Psoas muscle (tissue), 8 donors: Measurements from ENCODE around the gene ANKH. TPM values are rescaled to one million over a fixed set of nuclear protein-coding genes. Genes with fewer than 3 reads are reported as not detected.

Experiments
- ATAC-seq, 4 donors: fragments of 200-7000 bp; cut with Tn5 transposase; one replicate each; pipeline ENCODE4 v1.9.1; 2020; ENCODE audit warnings: moderate library complexity in 3 of 4, mild to moderate bottlenecking in 2 of 4
- DNase-seq, 2 donors: peaks; one replicate each; pipeline ENCODE4 v3.0.0-alpha.2; 2020
- H3K27ac ChIP-seq: fragments of 200-600 bp; one replicate; pipeline ENCODE4 v1.8.0; 2022
- H3K27me3 ChIP-seq, 3 donors: fragments of 200-600 bp in 1 of 3; one replicate each; pipeline versions ENCODE4 v1.6.1 to v1.8.0; 2013 to 2022; ENCODE audit warnings: low read length in 2 of 3, mild to moderate bottlenecking in 2 of 3, moderate library complexity in 1 of 3; ENCODE audit not compliant: insufficient read depth in 3 of 3
- H3K36me3 ChIP-seq, 2 donors: fragments of 200-600 bp in 1 of 2; one replicate each; pipeline versions ENCODE4 v1.6.1 to v1.8.0; 2013 to 2022; ENCODE audit warnings: low read depth in 1 of 2, mild to moderate bottlenecking in 1 of 2, moderate library complexity in 1 of 2; ENCODE audit not compliant: insufficient read depth in 1 of 2
- H3K4me1 ChIP-seq: fragments of 200-600 bp; one replicate; pipeline ENCODE4 v1.8.0; 2022
- H3K4me3 ChIP-seq: fragments of 200-600 bp; one replicate; pipeline ENCODE4 v1.8.0; 2022; ENCODE audit warnings: mild to moderate bottlenecking
- H3K9me3 ChIP-seq: fragments of 200-600 bp; one replicate; pipeline ENCODE4 v1.8.0; 2022
- WGBS, 3 donors: extraction: QIAGEN DNeasy Blood & Tissue Kit; methylation state at CpG; one replicate each; pipeline versions ENCODE4 v1.1.6 to v1.1.7; 2013; 5-methylcytosine and 5-hydroxymethylcytosine counted together
- intact Hi-C, 2 donors: fragments of 100-400 bp; cut with DNase I; formaldehyde crosslinking; loops; one replicate each; pipeline versions ENCODE4 v1.11.0 to v1.14.2; 2022
- polyA plus RNA-seq, 3 donors: library from polyadenylated mRNA; stranded (reverse); fragments of 200-250 nt; gene quantifications; one replicate each; pipeline ENCODE4 v1.2.3, GENCODE V29; 2013
- total RNA-seq, 4 donors: library from RNA; stranded (reverse); fragmentation: NEBNext Ultra II Directional in 2 of 4; extraction: Animal tissue kit (Norgen Biotek cat#: 25700) in 2 of 4; gene quantifications; one replicate each; pipeline versions ENCODE4 v1.2.1 to v1.2.4, GENCODE V29; 2021 to 2023
- TF ChIP-seq, protein P1 (sequence below): fragments of 200-600 bp; IDR thresholded peaks from one replicate; pipeline ENCODE4 v1.8.0; 2022; ENCODE audit warnings: antibody characterized with exemption
- donor health status: healthy with polysubstance abuse.
- donor health status: DM: no; HTN: no; CAD: no; lungs with moderate emphysema.
- donor health status: Bipolar disorder and iron deficiency.
- donor health status: healthy.
- donor health status: DM: yes; HTN: yes; CAD: no.
- donor health status: DM: no; HTN: no; CAD: no.
- donor health status: DM: no; HTN: no; CAD: no.
- donor health status: DM: yes; HTN: yes; CAD: no.

The ANKH gene
- total and polyA plus RNA-seq, 7 donors: 24.0 to 92.8 (median 63.0) TPM

DNA sequence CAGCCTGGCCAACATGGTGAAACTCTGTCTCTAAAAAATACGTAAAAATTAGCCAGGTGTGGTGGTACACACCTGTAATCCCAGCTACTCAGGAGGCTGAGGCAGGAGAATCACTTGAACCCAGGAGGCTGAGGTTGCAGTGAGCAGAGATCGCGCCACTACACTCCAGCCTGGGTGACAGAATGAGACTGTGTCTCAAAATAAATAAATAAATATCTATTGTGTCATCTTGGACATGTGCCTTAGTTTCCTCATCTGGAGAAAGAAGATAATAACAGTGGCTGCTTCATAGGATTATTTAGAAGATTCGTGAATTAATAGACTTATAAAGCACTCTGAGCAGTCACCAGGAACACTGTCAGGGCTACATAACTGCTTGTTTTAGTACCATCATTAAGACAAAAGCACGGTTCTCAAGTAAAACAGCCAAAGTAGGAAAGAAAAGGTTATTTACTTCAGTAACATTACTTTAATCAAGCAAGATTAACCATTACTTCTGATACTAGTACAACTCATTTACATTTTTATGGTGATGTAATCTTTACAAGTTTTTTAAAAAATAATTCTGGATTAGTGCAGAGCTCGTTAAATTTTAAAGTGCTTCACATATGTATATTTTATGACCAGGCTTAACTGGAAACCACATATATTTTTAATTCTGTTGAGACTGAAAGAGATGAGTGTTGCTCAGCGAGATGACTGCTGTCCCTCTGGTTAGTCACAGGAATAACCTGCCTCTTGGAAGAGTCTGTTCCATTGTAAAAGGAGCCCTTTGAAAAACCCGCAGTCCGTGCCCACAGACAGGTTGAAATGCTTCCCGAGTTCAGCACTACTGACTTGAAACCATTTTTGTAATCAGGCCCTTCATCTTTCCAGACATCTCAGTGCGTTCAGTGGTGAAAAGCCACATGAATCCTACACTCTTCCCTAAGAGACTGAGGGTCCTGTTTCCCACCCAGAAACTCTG lies 36.7 kb downstream of the ANKH start:
- H3K36me3 ChIP-seq: no peaks in the 10 kb centered on the region
- WGBS, 3 donors: 67 to 83% (median 70%) methylated on average over 11 of the region's 11 CpGs
- ATAC-seq (peak; percentile 60 to 82 (median 79)), DNase-seq (no peak)
- TF ChIP-seq, protein P1, sequence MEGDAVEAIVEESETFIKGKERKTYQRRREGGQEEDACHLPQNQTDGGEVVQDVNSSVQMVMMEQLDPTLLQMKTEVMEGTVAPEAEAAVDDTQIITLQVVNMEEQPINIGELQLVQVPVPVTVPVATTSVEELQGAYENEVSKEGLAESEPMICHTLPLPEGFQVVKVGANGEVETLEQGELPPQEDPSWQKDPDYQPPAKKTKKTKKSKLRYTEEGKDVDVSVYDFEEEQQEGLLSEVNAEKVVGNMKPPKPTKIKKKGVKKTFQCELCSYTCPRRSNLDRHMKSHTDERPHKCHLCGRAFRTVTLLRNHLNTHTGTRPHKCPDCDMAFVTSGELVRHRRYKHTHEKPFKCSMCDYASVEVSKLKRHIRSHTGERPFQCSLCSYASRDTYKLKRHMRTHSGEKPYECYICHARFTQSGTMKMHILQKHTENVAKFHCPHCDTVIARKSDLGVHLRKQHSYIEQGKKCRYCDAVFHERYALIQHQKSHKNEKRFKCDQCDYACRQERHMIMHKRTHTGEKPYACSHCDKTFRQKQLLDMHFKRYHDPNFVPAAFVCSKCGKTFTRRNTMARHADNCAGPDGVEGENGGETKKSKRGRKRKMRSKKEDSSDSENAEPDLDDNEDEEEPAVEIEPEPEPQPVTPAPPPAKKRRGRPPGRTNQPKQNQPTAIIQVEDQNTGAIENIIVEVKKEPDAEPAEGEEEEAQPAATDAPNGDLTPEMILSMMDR: no peak
- no peak overlapping the region for H3K4me3 ChIP-seq
- peaks cover 44% of the 10 kb centered on the region for H3K4me1 ChIP-seq
- intact Hi-C loops: no loop called here
- peak overlapping the region; percentile 43 for H3K27ac ChIP-seq
- H3K27me3 ChIP-seq: no peaks in the 10 kb centered on the region
- H3K9me3 ChIP-seq: no peaks in the 10 kb centered on the region

DNA sequence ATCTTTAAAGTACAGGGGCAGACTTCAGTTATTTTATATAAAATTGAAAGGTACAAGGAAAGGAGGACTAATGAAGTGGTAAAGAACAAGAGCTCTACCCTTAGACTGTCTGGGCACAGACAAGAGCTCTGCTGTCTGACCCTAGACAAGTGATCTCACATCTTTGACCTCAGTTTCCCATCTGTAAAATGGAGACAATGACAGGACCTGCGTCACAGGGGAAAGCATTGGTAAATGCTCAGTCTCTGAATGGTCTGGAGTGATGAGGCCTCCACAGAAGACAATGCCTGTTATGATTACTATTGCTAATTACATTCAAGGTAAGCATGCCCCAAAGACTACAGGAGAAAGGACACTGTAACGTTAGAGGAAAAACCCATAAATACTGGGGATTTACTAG lies 37.5 kb downstream of the ANKH start:
- ATAC-seq (no peak), DNase-seq (no peak)
- Histone ChIP-seq H3K36me3 (no peaks in the 10 kb centered on the region), H3K4me1 (peaks cover 52% of the 10 kb centered on the region), H3K27me3 (no peaks in the 10 kb centered on the region), H3K4me3 (no peak overlapping the region), H3K27ac (peak overlapping the region; percentile 43), H3K9me3 (no peaks in the 10 kb centered on the region)
- TF ChIP-seq, protein P1: no peak
- intact Hi-C loops: no loop called here
- 86 to 95% (median 90%) methylated on average over 2 of the region's 2 CpGs for WGBS, 3 donors

DNA sequence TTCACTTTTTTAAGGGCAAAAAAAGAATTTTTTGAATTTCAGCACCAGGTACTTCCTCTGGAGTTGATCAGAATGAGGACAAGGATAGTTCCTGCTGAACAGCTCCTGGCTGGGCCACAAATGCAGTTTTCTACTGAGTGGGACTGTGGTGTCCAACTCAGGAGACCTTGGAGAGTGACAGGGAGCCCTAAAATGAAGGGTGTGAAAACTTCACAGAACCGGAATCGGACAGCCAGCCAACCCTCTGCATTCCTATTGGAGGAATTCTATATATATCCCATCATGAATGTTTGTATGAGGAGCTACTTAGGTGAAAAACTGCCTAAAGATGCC lies 40.6 kb downstream of the ANKH start:
- no peak for DNase-seq
- TF ChIP-seq, protein P1: no peak
- ATAC-seq: peak in 2 of 4 donors; percentile 19 to 24
- Histone ChIP-seq H3K9me3 (no peaks in the 10 kb centered on the region), H3K36me3 (no peaks in the 10 kb centered on the region), H3K27me3 (no peaks in the 10 kb centered on the region), H3K27ac (peak overlapping the region; percentile 59), H3K4me1 (peaks cover 60% of the 10 kb centered on the region), H3K4me3 (no peak overlapping the region)
- intact Hi-C loops: no loop called here
- whole genome bisulfite sequencing, 3 donors: 50 to 70% (median 56%) methylated on average over 2 of the region's 2 CpGs

DNA sequence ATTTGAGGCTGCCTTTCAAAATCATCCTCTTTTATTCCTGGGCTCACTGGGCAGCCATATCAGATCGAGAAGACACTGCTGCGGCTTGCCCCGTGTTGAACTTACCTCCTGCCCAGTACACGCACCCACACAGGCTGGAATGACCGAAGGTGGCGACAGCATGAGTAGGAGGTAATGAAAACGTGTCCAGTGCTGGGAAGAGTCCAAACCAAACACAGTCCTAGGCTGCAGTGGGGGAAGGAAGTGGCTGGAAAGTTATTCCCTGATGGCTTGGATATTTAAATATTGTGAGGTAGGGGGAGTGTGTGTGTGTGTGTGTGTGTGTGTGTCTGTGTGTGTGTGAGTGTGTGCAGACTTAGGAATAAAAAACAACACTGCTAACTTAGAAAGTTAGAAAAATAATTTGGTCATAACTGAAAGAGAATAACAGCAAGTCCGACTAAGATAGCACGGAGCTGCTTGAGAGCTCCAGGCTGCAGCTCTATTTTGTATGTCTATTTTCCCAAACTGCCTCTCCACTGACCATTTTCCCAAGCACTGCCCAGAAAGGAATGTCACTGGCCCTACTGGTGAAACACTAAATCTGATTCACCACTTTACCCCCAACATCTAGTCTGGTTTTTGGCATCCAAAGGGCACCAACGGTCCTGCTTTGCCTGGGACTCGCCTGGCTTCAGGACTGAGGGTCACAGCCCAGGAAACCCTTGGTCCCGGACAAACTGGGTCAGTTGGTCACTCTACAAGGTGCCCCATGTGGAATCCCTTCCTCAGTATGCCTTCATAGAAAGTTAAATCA lies 41.2 kb downstream of the ANKH start:
- TF ChIP-seq, protein P1: no peak
- intact Hi-C loops: no loop called here
- 64 to 82% (median 65%) methylated on average over 12 of the region's 12 CpGs for WGBS, 3 donors
- H3K9me3 ChIP-seq: no peaks in the 10 kb centered on the region
- no peak for DNase-seq
- H3K4me3 ChIP-seq: no peak overlapping the region
- ATAC-seq: peak; percentile 21 to 80 (median 56)
- peaks cover 60% of the 10 kb centered on the region for H3K4me1 ChIP-seq
- H3K27me3 ChIP-seq: no peaks in the 10 kb centered on the region
- H3K36me3 ChIP-seq: no peaks in the 10 kb centered on the region
- H3K27ac ChIP-seq: peak overlapping the region; percentile 59
